DND-41 (cell line): ENCODE data around the gene MPP2.
"Not testable (repeated sequence)": the region's sequence is repeated elsewhere in the genome, so short reads cannot be mapped to it uniquely, and the experiment has no call there.

ENCODE experiments used
- CTCF ChIP-seq: IDR thresholded peaks from 2 replicates; pipeline ENCODE4 v1.5.1; 2012; ENCODE audit warnings: borderline replicate concordance, low read length, moderate library complexity, mild to moderate bottlenecking; ENCODE audit not compliant: poor library complexity, severe bottlenecking; ENCODE audit errors: extremely low read depth
- EZH2 ChIP-seq: IDR thresholded peaks from 3 replicates; pipeline ENCODE4 v1.6.1; 2012; ENCODE audit warnings: borderline replicate concordance, low read depth, mild to moderate bottlenecking, moderate library complexity, low read length, inconsistent platforms; ENCODE audit not compliant: severe bottlenecking

DNA sequence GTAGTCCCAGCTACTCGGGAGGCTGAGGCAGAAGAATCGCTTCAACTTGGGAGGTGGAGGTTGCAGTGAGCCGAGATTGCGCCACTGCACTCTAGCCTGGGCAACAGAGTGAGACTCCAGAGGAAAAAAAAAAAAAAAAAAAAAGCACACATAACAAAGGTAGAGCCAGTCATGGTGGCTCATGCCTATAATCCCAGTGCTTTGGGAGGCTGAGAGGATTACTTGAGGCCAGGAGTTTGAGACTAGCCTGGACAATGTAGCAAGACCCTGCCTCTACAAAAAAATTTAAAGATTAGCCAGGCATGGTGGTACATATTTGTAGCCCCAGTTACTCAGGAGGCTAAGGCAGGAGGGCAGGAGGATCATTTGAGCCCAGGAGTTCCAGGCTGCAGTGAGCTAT lies 12.8 kb downstream of the MPP2 start:
- TF ChIP-seq CTCF, EZH2: not testable (repeated sequence)
